Esophagus muscularis mucosa (tissue), 4 donors: ENCODE results near the gene SLC38A2.

ENCODE experiments used
- CTCF ChIP-seq, 3 experiments: fragments of 200-600 bp in 2 of 3; fragments of 450-650 bp in 1 of 3; sonication (generic) in 2 of 3; IDR thresholded peaks; one replicate each; pipeline ENCODE4 v1.5.1; 2017 to 2019; ENCODE audit warnings: antibody characterized with exemption in 3 of 3, mild to moderate bottlenecking in 2 of 3, moderate library complexity in 1 of 3
- EP300 ChIP-seq: sonication (generic); formaldehyde crosslinking; IDR thresholded peaks from one replicate; pipeline ENCODE4 v1.6.1; 2017; ENCODE audit warnings: antibody characterized with exemption
- POLR2A ChIP-seq: fragments of 450-650 bp; IDR thresholded peaks from one replicate; pipeline ENCODE4 v1.6.1; 2017; ENCODE audit warnings: antibody characterized with exemption, moderate library complexity, mild to moderate bottlenecking, low read depth

DNA sequence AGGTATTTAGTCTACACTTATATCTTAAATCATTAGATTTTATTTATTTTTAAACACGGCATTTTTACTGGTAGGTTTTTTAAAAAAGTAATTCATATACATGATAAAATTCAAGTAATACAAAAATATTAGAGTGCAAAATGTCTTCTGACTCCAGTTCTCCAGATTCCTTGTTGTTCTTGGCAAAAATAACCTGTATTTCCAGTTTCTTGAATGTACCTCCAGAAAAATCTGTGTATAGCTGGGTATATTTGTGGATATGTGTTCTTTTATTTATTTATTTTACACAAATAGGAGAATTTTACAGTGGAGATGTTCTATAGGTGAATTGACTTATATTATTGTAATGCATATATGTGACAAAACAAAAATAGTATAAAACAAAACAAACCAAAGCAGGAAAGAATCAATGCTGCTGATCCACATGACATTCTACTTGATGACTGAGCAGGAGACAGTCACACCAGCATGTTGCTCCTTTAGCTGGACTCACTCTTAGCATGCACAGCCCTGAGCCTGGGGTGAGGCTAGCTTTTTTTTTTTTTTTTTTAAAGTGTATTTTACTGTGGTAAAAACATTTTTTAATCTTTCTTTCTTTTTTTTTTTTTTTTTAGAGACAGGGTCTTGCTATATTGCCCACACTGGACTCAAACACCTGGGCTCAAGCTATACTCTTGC lies 42.2 kb upstream of the SLC38A2 start:
- TF ChIP-seq CTCF (IDR thresholded peaks at IDR 0.05) = no peak
- TF ChIP-seq POLR2A = no peak
- TF ChIP-seq EP300 = no peak
